ENCODE measurements around the gene ZNF860.

The ZNF860 gene

DNA sequence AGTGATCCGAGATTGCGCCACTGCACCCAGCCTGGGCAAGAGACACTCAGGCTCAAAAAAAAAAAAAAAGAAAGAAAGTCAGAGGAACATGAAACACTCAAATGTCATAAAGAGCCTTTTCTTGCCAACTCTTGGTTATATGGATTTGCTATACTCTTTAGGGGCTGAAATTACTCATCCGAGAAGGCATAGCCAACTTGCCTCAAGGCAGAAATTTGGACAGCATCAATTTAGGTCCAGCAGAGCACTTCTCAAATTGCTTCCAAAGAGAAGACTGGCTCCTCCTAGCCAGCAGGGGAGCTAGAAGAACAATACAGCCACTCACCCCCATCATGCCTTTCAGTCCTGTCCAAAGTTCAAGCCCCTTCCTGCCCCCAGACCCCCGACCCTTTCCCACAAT, 44.3 kb upstream of the ZNF860 start:
- Histone ChIP-seq H3K27me3 (ENCODE audit: insufficient read depth, low read depth, severe bottlenecking) (no peaks in the 10 kb centered on the region), H3K36me3 (no peaks in the 10 kb centered on the region), H3K4me3 (ENCODE audit: low read depth, low read length) (no peak overlapping the region), H3K27ac (no peak overlapping the region), H3K9me3 (ENCODE audit: severe bottlenecking) (no peaks in the 10 kb centered on the region)
- no peak for DNase-seq
- TF ChIP-seq, protein P1, sequence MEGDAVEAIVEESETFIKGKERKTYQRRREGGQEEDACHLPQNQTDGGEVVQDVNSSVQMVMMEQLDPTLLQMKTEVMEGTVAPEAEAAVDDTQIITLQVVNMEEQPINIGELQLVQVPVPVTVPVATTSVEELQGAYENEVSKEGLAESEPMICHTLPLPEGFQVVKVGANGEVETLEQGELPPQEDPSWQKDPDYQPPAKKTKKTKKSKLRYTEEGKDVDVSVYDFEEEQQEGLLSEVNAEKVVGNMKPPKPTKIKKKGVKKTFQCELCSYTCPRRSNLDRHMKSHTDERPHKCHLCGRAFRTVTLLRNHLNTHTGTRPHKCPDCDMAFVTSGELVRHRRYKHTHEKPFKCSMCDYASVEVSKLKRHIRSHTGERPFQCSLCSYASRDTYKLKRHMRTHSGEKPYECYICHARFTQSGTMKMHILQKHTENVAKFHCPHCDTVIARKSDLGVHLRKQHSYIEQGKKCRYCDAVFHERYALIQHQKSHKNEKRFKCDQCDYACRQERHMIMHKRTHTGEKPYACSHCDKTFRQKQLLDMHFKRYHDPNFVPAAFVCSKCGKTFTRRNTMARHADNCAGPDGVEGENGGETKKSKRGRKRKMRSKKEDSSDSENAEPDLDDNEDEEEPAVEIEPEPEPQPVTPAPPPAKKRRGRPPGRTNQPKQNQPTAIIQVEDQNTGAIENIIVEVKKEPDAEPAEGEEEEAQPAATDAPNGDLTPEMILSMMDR (IDR thresholded peaks at IDR 0.05; ENCODE audit: low read depth, low read length), result no peak

DNA sequence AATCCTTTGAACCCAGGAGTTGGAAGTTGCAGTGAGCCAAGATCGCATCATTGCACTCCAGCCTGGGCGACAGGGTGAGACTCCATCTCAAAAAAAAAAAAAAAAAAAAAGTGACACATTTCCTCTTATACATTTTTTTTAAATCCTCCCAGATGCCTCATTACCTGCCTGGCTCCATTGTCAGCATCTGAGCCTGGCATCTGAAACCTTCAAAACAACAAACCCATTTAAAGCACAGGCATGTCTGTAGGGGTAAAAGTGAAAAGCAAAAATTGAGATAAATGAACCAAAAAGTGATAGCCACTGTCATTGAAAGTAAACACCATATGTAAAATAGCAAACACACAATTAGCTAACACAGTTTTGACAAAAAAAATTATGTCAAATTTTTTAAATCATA, 39.1 kb upstream of the ZNF860 start:
- TF ChIP-seq, protein P1 (IDR thresholded peaks at IDR 0.05; ENCODE audit: low read depth, low read length), result no peak
- no peaks in the 10 kb centered on the region for H3K36me3 ChIP-seq
- no peak overlapping the region for H3K27ac ChIP-seq
- no peak overlapping the region for H3K4me3 ChIP-seq (ENCODE audit: low read depth, low read length)
- no peaks in the 10 kb centered on the region for H3K27me3 ChIP-seq (ENCODE audit: insufficient read depth, low read depth, severe bottlenecking)
- H3K9me3 ChIP-seq (ENCODE audit: severe bottlenecking), result no peaks in the 10 kb centered on the region
- no peak for DNase-seq

DNA sequence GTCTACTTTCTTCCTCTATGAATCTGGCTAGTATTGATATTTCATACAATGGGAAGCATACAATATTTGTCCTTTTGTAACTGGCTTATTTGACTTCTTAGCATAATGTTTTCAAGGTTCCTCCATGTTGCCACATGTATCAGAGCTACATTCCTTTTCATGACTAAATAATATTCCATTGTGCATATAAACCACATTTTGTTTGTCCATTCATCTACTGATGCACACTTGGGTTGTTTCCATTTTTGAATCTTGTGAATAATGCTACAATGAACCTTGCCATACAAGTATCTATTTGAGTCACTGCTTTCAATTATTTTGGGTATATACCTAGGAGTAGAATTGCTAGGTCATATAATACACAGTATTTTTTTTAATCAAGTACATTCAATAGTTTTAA, 38.5 kb upstream of the ZNF860 start:
- Histone ChIP-seq H3K27ac (no peak overlapping the region), H3K36me3 (no peaks in the 10 kb centered on the region)
- no peak for DNase-seq

DNA sequence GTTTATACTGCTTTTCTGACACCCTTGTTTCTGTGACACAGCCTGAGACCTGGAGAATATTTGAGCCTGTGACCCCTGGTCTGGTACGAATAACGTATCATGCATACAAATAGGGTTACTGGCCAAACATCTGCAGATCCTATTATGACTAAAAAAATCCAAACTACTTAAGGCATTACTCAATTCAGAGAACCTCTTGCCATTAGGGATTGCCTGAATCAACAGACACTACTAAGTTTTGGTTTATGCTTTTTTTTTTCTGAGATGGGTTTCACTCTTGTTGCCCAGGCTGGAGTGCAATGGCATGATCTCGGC, 35.9 kb upstream of the ZNF860 start:
- no peak for DNase-seq
- Histone ChIP-seq H3K9me3 (ENCODE audit: severe bottlenecking) (no peaks in the 10 kb centered on the region), H3K27ac (no peak overlapping the region), H3K27me3 (ENCODE audit: insufficient read depth, low read depth, severe bottlenecking) (no peaks in the 10 kb centered on the region), H3K36me3 (no peaks in the 10 kb centered on the region), H3K4me3 (ENCODE audit: low read depth, low read length) (no peak overlapping the region)
- TF ChIP-seq, protein P1 (IDR thresholded peaks at IDR 0.05; ENCODE audit: low read depth, low read length), result no peak

More for the DNA sequence above, 38.5 kb upstream of the ZNF860 start:
- Histone ChIP-seq H3K4me3 (ENCODE audit: low read depth, low read length) (no peak overlapping the region), H3K27me3 (ENCODE audit: insufficient read depth, low read depth, severe bottlenecking) (no peaks in the 10 kb centered on the region), H3K9me3 (ENCODE audit: severe bottlenecking) (no peaks in the 10 kb centered on the region)
- TF ChIP-seq, protein P1 (IDR thresholded peaks at IDR 0.05; ENCODE audit: low read depth, low read length), result no peak

DNA sequence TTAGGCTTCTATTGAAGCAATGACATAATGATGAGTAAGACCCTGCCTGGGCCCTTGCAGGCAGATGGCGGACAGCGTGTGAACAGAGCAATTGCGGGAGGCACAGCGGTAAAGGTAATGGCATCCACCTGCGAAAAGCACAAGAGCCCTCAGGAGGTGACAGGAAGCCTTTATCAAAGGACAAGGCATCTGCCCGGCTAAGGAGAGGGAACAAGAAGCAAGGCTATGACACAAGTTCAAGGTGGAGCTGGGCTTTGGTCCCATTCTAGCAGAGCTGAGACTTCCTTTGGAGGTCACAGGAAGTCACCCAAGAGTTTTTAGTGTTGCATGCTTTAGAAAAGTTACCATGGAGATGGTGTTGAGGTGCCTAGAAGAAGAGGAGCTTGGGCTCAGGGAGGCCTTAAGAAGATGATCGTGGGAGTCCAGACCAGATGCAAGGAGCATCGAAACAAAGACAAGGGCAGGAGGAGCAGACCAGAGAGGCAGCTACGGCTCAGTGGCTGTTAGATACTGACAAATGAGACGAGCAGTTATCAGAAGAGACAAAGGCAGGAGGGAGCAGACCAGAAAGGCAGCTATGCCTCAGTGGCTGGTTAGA, 35.0 kb upstream of the ZNF860 start:
- H3K27me3 ChIP-seq (ENCODE audit: insufficient read depth, low read depth, severe bottlenecking), result no peaks in the 10 kb centered on the region
- H3K36me3 ChIP-seq, result no peaks in the 10 kb centered on the region
- no peaks in the 10 kb centered on the region for H3K9me3 ChIP-seq (ENCODE audit: severe bottlenecking)
- no peak overlapping the region for H3K4me3 ChIP-seq (ENCODE audit: low read depth, low read length)
- TF ChIP-seq, protein P1 (IDR thresholded peaks at IDR 0.05; ENCODE audit: low read depth, low read length), result no peak
- H3K27ac ChIP-seq, result no peak overlapping the region
- DNase-seq, result no peak

DNA sequence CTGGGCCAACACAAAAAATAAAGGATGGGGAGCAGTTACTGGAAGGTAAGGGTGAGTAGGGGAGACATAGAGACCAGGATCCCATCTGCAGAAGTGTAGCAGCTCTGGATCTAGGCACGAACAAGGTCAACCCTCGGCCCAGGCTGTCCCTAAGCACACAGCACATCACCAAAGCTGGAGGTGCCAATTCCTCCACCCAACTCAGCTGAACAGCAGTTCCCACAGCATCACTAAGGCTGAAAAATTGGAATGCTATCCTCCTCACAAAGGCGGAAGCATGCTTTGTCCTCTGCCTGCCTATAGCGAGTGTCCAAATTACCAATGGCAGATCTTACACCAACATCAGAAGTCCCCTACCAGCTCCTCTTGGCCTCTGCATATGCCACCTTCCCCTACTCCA, 34.4 kb upstream of the ZNF860 start:
- Histone ChIP-seq H3K36me3 (no peaks in the 10 kb centered on the region), H3K9me3 (ENCODE audit: severe bottlenecking) (no peaks in the 10 kb centered on the region), H3K27me3 (ENCODE audit: insufficient read depth, low read depth, severe bottlenecking) (no peaks in the 10 kb centered on the region), H3K4me3 (ENCODE audit: low read depth, low read length) (no peak overlapping the region), H3K27ac (no peak overlapping the region)
- TF ChIP-seq, protein P1 (IDR thresholded peaks at IDR 0.05; ENCODE audit: low read depth, low read length), result no peak
- DNase-seq, result no peak

Measured in WERI-Rb-1 (cell line).